Endodermal cell (in vitro differentiated cells): ENCODE results near the gene FGD4. TPM values are rescaled to one million over a fixed set of nuclear protein-coding genes. Genes with fewer than 3 reads are reported as not detected.

Experiments
- DNase-seq: peaks from one replicate; pipeline ENCODE4 v3.0.0-alpha.2; 2017
- H3K27ac ChIP-seq: 2 replicates; pipeline ENCODE4 v1.5.1; 2013; ENCODE audit warnings: mild to moderate bottlenecking, low read depth, low read length, moderate library complexity
- H3K27me3 ChIP-seq: 2 replicates; pipeline ENCODE4 v1.6.1; 2013; ENCODE audit warnings: mild to moderate bottlenecking, low read length, moderate library complexity; ENCODE audit not compliant: insufficient read depth, control insufficient read depth, poor library complexity, severe bottlenecking
- H3K36me3 ChIP-seq: 2 replicates; pipeline ENCODE4 v1.7.0; 2013; ENCODE audit warnings: mild to moderate bottlenecking, low read length, moderate library complexity; ENCODE audit not compliant: control insufficient read depth, insufficient read depth
- H3K4me1 ChIP-seq: one replicate; pipeline ENCODE4 v1.7.0; 2013; ENCODE audit warnings: low read length; ENCODE audit not compliant: control insufficient read depth, insufficient read depth
- H3K4me3 ChIP-seq: 2 replicates; pipeline ENCODE4 v1.5.1; 2013; ENCODE audit warnings: mild to moderate bottlenecking, low read length, moderate library complexity
- H3K9ac ChIP-seq: 2 replicates; pipeline ENCODE4 v1.6.1; 2013; ENCODE audit warnings: mild to moderate bottlenecking, low read length, moderate library complexity; ENCODE audit not compliant: poor library complexity, severe bottlenecking; ENCODE audit errors: extremely low read depth
- H3K9me3 ChIP-seq: 2 replicates; pipeline ENCODE4 v1.6.1; 2013; ENCODE audit warnings: mild to moderate bottlenecking, low read length, moderate library complexity; ENCODE audit not compliant: control insufficient read depth
- H3K27ac Mint-ChIP-seq: 2 replicates; pipeline ENCODE4 v1.8.0; 2020; ENCODE audit warnings: mixed read lengths
- H3K27me3 Mint-ChIP-seq: 2 replicates; pipeline ENCODE4 v1.8.0; 2021; ENCODE audit warnings: mild to moderate bottlenecking, mixed read lengths; ENCODE audit not compliant: insufficient read depth
- H3K36me3 Mint-ChIP-seq: 2 replicates; pipeline ENCODE4 v1.8.0; 2020; ENCODE audit warnings: low read depth, mixed read lengths
- H3K4me1 Mint-ChIP-seq: 2 replicates; pipeline ENCODE4 v1.8.0; 2020; ENCODE audit warnings: mixed read lengths
- H3K4me3 Mint-ChIP-seq: 2 replicates; pipeline ENCODE4 v1.8.0; 2020; ENCODE audit warnings: mild to moderate bottlenecking, moderate library complexity, mixed read lengths
- H3K9me3 Mint-ChIP-seq: 2 replicates; pipeline ENCODE4 v1.8.0; 2020; ENCODE audit warnings: mild to moderate bottlenecking, mixed read lengths
- WGBS, 2 experiments: methylation state at CpG; one replicate each; pipeline versions ENCODE4 v1.1.5 to v1.1.7; 2013; ENCODE audit warnings: missing lambda C conversion rate in 2 of 2, mixed read lengths in 1 of 2; ENCODE audit not compliant: insufficient coverage in 1 of 2, insufficient read length in 1 of 2; 5-methylcytosine and 5-hydroxymethylcytosine counted together
- total RNA-seq, 2 donors: library from RNA; stranded (reverse); fragmentation: NEBNext Ultra II Directional in 1 of 2; extraction: Animal tissue kit (Norgen Biotek cat#: 25700) in 1 of 2; gene quantifications; 2 replicates in 1 of 2; 3 replicates in 1 of 2; pipeline ENCODE4 v1.2.1, GENCODE V29; 2021
- TF ChIP-seq, protein P1 (sequence below): fragments of 200-600 bp; sonication (generic); conservative IDR thresholded peaks from 2 replicates; pipeline ENCODE4 v1.5.0; 2021; ENCODE audit warnings: antibody characterized with exemption, mild to moderate bottlenecking

FGD4 gene
- total RNA-seq, 2 donors from 2014 or later: 27.6 to 57.7 TPM

DNA sequence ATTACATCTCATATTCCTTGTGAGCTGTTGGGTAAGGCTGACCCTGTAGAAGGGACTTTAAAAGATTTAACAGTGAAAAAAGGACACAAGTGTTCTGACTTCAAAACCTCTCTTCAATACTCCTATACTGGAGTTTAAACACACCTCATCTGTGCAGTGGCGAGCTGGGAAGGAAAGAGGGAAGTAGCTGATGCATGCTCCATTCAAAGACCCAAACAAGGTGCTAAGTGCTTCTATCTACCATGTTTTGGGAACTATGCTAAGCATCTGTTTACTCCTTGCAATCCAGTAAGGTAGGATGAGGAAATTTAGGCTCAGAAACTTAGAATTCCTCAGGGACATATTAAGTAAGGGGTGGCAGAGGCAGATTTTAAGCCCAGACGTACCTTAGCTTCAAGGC lies 263.3 kb downstream of the FGD4 start:
- Histone ChIP-seq H3K36me3 (no peaks in the 10 kb centered on the region), H3K9ac (no peak overlapping the region), H3K4me1 (no peaks in the 10 kb centered on the region), H3K27ac (no peak overlapping the region), H3K4me3 (no peak overlapping the region), H3K9me3 (no peaks in the 10 kb centered on the region), H3K27me3 (no peaks in the 10 kb centered on the region)
- no peaks in the 10 kb centered on the region for H3K36me3 Mint-ChIP-seq
- H3K27ac Mint-ChIP-seq: no peak overlapping the region
- no peaks in the 10 kb centered on the region for H3K9me3 Mint-ChIP-seq
- H3K4me3 Mint-ChIP-seq: no peak overlapping the region
- WGBS, 2 experiments: 90 to 97% methylated on average over 2 of the region's 2 CpGs
- TF ChIP-seq, protein P1, sequence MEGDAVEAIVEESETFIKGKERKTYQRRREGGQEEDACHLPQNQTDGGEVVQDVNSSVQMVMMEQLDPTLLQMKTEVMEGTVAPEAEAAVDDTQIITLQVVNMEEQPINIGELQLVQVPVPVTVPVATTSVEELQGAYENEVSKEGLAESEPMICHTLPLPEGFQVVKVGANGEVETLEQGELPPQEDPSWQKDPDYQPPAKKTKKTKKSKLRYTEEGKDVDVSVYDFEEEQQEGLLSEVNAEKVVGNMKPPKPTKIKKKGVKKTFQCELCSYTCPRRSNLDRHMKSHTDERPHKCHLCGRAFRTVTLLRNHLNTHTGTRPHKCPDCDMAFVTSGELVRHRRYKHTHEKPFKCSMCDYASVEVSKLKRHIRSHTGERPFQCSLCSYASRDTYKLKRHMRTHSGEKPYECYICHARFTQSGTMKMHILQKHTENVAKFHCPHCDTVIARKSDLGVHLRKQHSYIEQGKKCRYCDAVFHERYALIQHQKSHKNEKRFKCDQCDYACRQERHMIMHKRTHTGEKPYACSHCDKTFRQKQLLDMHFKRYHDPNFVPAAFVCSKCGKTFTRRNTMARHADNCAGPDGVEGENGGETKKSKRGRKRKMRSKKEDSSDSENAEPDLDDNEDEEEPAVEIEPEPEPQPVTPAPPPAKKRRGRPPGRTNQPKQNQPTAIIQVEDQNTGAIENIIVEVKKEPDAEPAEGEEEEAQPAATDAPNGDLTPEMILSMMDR: no peak
- H3K27me3 Mint-ChIP-seq: peaks cover 40% of the 10 kb centered on the region
- peak; percentile 63 for DNase-seq
- H3K4me1 Mint-ChIP-seq: peaks cover 6% of the 10 kb centered on the region

DNA sequence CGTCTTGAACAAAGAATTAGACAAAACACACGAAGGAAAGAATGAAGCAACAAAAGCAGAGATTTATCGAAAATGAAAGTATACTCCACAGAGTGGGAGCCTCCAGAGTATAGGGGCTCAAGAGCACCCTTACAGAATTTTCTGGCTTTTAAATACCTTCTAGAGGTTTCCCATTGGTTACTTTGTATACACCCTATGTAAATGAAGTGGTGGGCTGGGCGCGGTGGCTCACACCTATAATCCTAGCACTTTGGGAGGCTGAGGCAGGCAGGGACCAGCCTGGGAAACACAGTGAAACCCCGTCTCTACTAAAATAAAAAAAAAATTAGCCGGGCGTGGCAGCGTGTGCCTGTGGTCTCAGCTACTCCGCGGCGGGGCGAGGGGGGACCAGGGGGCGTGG lies 266.7 kb downstream of the FGD4 start:
- Histone ChIP-seq H3K36me3 (no peaks in the 10 kb centered on the region), H3K9ac (no peak overlapping the region), H3K9me3 (peaks cover 14% of the 10 kb centered on the region), H3K27ac (no peak overlapping the region), H3K4me1 (no peaks in the 10 kb centered on the region), H3K4me3 (no peak overlapping the region), H3K27me3 (no peaks in the 10 kb centered on the region)
- Mint-ChIP-seq H3K36me3 (no peaks in the 10 kb centered on the region), H3K9me3 (peaks cover 26% of the 10 kb centered on the region), H3K27ac (no peak overlapping the region), H3K4me1 (peaks cover 6% of the 10 kb centered on the region), H3K27me3 (peaks cover 36% of the 10 kb centered on the region), H3K4me3 (no peak overlapping the region)
- TF ChIP-seq, protein P1: no peak
- DNase-seq: no peak
- 89 to 94% methylated on average over 8 to 14 of the region's 14 CpGs for WGBS, 2 experiments

DNA sequence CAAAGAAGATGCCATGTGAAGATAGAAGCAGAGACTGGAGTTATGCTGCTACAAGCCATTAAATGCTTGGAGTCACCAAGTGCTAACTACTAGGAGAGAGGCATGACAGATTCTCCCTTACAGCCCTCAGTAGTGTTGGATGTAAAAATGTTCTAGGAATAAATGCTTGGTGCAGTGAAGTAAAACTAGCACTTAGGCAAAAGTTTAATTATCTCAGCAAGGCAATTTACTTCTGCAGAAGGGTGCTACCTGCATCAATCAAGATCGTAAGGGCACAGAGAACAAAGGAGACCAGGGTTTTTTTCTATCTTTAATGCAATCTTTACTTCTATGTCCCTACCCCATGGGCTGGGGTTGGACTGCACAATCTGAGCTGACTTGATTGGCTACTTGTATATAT lies 270.2 kb downstream of the FGD4 start:
- Mint-ChIP-seq H3K4me3 (no peak overlapping the region), H3K27ac (no peak overlapping the region), H3K27me3 (peaks cover 15% of the 10 kb centered on the region), H3K36me3 (no peaks in the 10 kb centered on the region), H3K4me1 (peaks cover 1% of the 10 kb centered on the region), H3K9me3 (peaks cover 26% of the 10 kb centered on the region)
- H3K4me1 ChIP-seq: no peaks in the 10 kb centered on the region
- no peak overlapping the region for H3K27ac ChIP-seq
- no peak for DNase-seq
- no peaks in the 10 kb centered on the region for H3K36me3 ChIP-seq
- H3K9me3 ChIP-seq: peaks cover 14% of the 10 kb centered on the region
- 95% methylated on average over 1 of the region's 1 CpG; no CpG with 5 or more reads in 1 of the 2 experiments for WGBS, 2 experiments
- H3K27me3 ChIP-seq: no peaks in the 10 kb centered on the region
- no peak overlapping the region for H3K4me3 ChIP-seq
- TF ChIP-seq, protein P1: no peak
- H3K9ac ChIP-seq: no peak overlapping the region
